GM10847 (cell line): ENCODE results near the gene RESF1.

Source experiments
- POLR2A ChIP-seq: IDR thresholded peaks from 2 replicates; pipeline ENCODE4 v1.6.1; 2011; ENCODE audit not compliant: insufficient read length; ENCODE audit errors: extremely low read depth

RESF1 gene, protein sequence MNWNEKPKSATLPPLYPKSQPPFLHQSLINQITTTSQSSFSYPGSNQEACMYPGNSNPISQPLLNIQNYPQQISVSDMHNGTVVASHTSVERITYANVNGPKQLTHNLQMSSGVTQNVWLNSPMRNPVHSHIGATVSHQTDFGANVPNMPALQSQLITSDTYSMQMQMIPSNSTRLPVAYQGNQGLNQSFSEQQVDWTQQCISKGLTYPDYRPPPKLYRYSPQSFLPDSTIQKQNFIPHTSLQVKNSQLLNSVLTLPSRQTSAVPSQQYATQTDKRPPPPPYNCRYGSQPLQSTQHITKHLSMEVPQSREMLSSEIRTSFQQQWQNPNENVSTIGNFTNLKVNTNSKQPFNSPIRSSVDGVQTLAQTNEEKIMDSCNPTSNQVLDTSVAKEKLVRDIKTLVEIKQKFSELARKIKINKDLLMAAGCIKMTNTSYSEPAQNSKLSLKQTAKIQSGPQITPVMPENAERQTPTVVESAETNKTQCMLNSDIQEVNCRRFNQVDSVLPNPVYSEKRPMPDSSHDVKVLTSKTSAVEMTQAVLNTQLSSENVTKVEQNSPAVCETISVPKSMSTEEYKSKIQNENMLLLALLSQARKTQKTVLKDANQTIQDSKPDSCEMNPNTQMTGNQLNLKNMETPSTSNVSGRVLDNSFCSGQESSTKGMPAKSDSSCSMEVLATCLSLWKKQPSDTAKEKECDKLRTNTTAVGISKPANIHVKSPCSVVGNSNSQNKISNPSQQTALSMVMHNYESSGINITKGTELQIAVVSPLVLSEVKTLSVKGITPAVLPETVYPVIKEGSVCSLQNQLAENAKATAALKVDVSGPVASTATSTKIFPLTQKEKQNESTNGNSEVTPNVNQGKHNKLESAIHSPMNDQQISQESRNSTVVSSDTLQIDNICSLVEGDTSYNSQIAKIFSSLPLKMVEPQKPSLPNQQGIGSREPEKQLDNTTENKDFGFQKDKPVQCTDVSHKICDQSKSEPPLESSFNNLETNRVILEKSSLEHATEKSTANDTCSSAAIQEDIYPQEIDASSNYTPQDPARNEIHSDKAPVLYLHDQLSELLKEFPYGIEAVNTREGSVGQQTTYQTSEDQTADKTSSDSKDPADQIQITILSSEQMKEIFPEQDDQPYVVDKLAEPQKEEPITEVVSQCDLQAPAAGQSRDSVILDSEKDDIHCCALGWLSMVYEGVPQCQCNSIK (N-terminal part only)

DNA sequence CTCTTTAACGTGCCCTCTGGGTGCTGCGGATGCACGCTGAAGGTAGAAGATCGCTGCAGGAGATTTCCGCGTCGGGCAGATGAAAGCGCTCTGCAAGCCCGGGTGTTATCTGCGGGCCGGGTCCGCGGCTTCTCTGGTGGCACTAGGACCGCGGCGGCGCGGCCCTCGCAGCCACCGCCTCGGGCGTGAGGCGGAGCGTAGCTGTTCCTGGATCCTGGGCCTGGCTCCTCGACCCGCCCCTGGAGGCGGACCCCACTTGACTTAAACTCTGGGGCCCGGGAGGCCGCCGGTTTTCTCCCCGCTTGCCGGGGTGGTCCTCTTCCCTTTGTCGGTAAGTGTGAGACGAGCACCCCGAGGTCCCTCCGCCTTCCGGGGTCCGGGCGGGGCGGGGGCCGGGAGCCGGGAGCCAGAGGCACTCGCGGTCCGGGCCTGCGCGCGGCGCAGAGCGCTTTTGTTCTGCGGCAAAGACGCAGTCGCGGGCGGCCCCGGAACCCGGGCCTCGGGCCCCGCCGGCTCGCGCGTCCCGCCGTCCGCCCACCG lies at the start of gene RESF1:
Gene RESF1 (plus strand): TSS at position 255 of the 540 bp plus-strand sequence. CDS start 21,541 bp downstream, outside the sequence.
- TF ChIP-seq POLR2A = peak; percentile 71

- no peak for TF ChIP-seq POLR2A
These were observed 44.3 kb upstream of the RESF1 start for GRCh38 chr12:31914927-31915326.

DNA sequence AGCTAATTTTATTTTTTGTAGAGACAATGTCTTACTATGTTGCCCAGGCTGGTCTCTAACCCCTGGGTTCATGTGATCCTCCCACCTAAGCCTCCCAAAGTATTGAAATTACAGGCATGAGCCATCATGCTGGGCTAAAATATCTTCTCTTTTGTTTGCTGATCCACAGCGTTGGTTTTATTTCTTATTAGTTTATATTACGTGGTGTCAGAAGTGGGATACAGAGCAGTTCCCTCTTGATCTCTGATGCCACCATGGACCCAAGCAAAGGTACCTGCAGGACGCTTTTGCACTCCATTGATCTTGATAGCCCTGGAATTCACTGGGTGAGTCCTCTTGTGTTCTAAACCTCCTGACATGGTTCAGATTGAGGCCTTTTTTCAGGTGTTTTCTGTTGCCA lies 43.8 kb upstream of the RESF1 start:
- no peak for TF ChIP-seq POLR2A

DNA sequence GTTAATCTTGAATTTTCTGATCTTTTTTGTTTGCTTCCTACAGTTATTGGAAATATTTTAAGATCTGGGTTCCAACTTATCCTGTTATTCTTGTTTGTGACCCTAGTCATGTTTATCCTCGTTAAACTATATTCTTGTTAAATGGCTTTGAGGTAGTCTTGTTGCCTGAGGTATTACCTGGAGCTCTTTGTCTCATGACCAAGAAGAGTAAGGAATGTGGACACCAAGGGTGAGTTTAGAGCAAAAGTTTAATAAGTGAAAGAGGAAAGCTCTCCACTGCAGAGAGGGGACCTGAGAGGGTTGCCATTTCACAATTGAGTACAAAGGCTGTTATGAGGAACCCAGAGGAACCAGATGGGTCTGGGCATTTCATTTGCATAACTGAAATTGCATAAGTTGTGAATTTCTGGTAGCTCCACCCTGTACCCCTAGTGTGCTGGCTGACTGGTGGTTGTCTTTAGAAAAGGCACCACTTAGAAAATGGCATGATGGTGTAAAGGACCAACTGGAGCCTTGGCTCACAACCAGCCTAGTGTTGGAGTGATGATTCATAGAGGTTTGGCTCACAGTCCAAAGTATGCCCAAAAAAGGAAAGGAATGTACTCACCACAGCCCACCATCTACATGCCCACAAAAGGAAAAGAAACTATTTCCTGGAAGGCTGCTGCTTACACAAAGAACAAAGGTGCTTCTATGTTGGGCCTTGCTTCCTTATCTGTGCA lies 36.7 kb upstream of the RESF1 start:
- TF ChIP-seq POLR2A = no peak

GRCh38 chr12:31923063-31923412 lies 36.2 kb upstream of the RESF1 start:
- no peak for TF ChIP-seq POLR2A

DNA sequence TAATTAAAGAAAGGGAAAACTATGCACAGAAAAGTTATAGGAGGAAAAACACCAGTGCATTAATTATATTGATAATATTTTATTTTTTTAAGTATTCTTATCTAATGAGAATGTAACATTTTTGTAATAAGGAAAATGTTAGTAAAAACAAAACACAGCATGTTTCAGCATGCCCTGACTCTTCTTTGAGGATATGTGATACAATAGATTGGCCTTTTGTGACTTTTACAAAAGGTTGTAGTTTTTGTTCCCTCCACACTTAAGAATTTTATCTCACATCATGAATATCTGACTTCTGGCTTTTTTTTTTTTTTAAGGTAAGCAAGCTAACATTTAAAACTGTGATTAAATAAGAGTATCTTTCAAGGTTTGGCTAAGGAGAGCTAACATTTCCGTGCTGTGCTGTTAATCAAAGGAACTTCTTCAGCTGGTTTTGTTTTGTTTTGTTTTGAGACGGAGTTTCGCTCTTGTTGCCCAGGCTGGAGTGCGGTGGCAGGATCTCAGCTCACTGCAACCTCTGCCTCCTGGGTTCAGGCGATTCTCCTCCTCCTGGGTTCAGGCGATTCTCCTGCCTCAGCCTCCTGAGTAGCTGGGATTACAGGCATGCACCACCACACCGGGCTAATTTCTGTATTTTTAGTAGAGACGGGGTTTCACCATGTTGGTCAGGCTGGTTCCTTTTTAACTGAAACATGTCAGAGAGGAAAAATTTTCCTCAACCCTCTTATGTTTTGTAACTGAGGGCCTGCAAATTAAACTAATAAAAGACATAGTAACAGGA lies 30.8 kb upstream of the RESF1 start:
- no peak for TF ChIP-seq POLR2A

- TF ChIP-seq POLR2A = no peak
These were observed 30.1 kb upstream of the RESF1 start for GRCh38 chr12:31929027-31929526.

- no peak for TF ChIP-seq POLR2A
These were observed 27.2 kb upstream of the RESF1 start for GRCh38 chr12:31931796-31932715.

DNA sequence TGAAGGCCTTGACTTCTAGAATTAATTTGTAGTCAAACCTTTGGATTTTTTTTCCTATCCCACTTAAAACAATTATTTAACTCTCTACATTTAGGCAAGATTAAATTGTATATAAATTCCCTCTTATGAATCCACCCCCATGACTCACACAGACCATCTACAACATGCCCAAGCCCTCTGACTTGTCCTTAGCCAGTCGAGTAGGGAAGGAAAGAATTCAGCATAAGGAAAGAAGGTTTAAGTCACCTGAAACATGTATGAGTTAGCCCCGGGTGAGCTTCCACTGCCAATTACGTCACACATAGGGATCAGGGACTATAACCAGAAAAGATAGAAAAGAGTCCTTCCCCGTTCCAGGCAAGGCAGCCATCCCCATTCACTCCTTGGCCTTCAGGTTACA lies 14.9 kb upstream of the RESF1 start:
- TF ChIP-seq POLR2A = no peak

DNA sequence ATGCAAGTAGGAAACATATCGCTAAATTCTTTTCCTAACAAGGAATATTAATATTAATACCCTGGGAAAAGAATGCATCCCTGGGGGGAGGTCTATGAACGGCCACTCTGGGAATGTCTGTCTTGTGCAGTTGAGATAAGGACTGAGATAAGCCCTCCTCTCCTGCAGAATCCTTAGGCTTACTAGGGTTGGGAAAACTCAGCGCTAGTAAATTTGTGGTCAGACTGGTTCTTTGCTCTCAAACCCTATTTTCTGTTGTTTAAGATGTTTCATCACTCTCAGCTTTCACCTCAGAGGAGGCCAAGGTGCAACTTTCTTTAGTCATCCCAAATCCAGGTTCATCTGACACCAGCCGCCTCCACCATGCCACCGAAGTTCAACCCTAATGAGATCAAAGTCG lies 11.2 kb upstream of the RESF1 start:
- no peak for TF ChIP-seq POLR2A

DNA sequence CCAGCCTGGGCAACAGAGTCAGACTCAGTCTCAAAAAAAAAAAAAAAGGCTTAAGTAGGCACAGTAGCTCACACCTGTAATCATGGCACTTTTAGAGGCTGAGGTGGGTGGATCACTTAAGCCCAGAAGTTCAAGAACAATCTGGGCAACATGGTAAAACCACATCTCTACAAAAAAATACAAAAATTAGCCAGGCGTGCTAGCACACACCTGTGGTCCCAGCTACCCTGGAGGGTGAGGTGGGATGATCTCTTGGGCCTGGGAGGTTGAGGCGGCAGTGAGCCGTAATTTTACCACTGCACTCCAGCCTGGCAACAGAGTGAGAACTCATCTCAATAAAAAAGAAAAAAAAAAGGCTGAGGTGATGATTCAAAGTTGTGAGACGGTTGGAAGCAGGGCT lies 9.1 kb upstream of the RESF1 start:
- TF ChIP-seq POLR2A = no peak

DNA sequence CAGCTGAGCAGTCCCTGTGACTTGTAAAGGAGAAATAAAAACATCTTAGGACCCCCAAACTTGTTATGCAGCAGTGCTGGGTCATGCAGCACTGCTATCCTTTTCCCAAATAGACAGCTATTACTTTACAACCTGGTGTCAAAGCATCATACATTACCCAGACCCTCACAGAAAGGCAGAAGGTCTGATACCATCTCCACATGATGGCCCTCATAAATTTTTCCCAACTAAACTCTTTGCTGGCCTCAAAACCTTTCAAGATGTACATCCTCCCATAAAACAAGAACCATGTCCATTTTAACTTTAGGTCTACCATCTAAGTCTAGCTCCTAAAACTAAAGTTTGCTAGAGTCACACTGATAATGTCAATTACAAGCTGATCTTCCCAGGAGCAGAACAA lies 8.7 kb upstream of the RESF1 start:
- TF ChIP-seq POLR2A = no peak

- TF ChIP-seq POLR2A = no peak
These were observed 8.2 kb upstream of the RESF1 start for GRCh38 chr12:31951008-31951407.
